H54 (cell line): ENCODE data around the gene SERPINB6.
"Not testable (repeated sequence)": the region's sequence is repeated elsewhere in the genome, so short reads cannot be mapped to it uniquely, and the experiment has no call there.

Experiments used
- DNase-seq: peaks from one replicate; pipeline ENCODE4 v3.0.0; 2011; ENCODE audit warnings: low spot score, mixed read lengths; ENCODE audit not compliant: insufficient read length
- FAIRE-seq: peaks from 3 replicates; lab custom pipeline; 2011; peaks lifted over from hg19 to GRCh38; lab: Jason Lieb, UNC
- POLR2A ChIP-seq: IDR thresholded peaks from 2 replicates; pipeline ENCODE4 v1.6.1; 2011; ENCODE audit warnings: low read depth, mild to moderate bottlenecking, low read length

Gene SERPINB6

GRCh38 chr6:2971420-2972218 is at the start of gene SERPINB6:
TSS of gene SERPINB6 (minus strand) at chr6:2971567. CDS start at chr6:2959332, 12,235 bp downstream.
- FAIRE-seq, result no peak
- TF ChIP-seq POLR2A, result peak; percentile 38; the same call in 1 of the 2 replicates
- DNase-seq, result peak; percentile 41

- TF ChIP-seq POLR2A, result no peak
- no peak for DNase-seq
- no peak for FAIRE-seq
Observed at GRCh38 chr6:3019749-3020320, 48.5 kb upstream of the SERPINB6 start.

- FAIRE-seq, result no peak
- no peak for DNase-seq
- TF ChIP-seq POLR2A, result no peak
Observed at GRCh38 chr6:3019065-3019464, 47.7 kb upstream of the SERPINB6 start.

- no peak for TF ChIP-seq POLR2A
- no peak for DNase-seq
- no peak for FAIRE-seq
Observed at GRCh38 chr6:3017304-3017703, 45.9 kb upstream of the SERPINB6 start.

- no peak for DNase-seq
- TF ChIP-seq POLR2A, result no peak
- no peak for FAIRE-seq
Observed at GRCh38 chr6:3016473-3017280, 45.3 kb upstream of the SERPINB6 start.

- FAIRE-seq (no peak), DNase-seq (no peak)
- TF ChIP-seq POLR2A, result no peak
Observed at GRCh38 chr6:3015144-3015543, 43.8 kb upstream of the SERPINB6 start.

GRCh38 chr6:3014675-3015066 is 43.3 kb upstream of the SERPINB6 start:
- TF ChIP-seq POLR2A, result no peak
- DNase-seq, result no peak
- no peak for FAIRE-seq

GRCh38 chr6:3013901-3014674 is 42.7 kb upstream of the SERPINB6 start:
- FAIRE-seq (no peak), DNase-seq (no peak)
- no peak for TF ChIP-seq POLR2A

- TF ChIP-seq POLR2A, result no peak
- FAIRE-seq, result peak; percentile 83
- DNase-seq, result peak; percentile 61
Observed at GRCh38 chr6:3013486-3013885, 42.1 kb upstream of the SERPINB6 start.

- FAIRE-seq, result no peak
- DNase-seq, result no peak
- no peak for TF ChIP-seq POLR2A
Observed at GRCh38 chr6:3011592-3011991, 40.2 kb upstream of the SERPINB6 start.

GRCh38 chr6:3011158-3011557 is 39.8 kb upstream of the SERPINB6 start:
- no peak for TF ChIP-seq POLR2A
- no peak for DNase-seq
- no peak for FAIRE-seq

GRCh38 chr6:3009930-3010329 is 38.6 kb upstream of the SERPINB6 start:
- no peak for TF ChIP-seq POLR2A
- no peak for FAIRE-seq
- no peak for DNase-seq

GRCh38 chr6:3008712-3009265 is 37.4 kb upstream of the SERPINB6 start:
- not testable (repeated sequence) for FAIRE-seq, DNase-seq
